Erythroblast (primary cell): ENCODE results near the gene HYOU1.

Source experiments
- GATA1 ChIP-seq: IDR thresholded peaks from 2 replicates; pipeline ENCODE4 v1.6.1; 2011; ENCODE audit warnings: low read depth, mild to moderate bottlenecking, control low read depth, low read length, moderate library complexity
- POLR2A ChIP-seq: IDR thresholded peaks from 2 replicates; pipeline ENCODE4 v1.6.1; 2011; ENCODE audit warnings: mild to moderate bottlenecking, low read length

GRCh38 chr11:119057000-119057769, at the start of gene HYOU1:
- no peak for TF ChIP-seq GATA1
- TF ChIP-seq POLR2A: peak; percentile 79
